RKO (cell line): Measurements from ENCODE around the gene PARP14.
"Not testable (repeated sequence)": the region's sequence is repeated elsewhere in the genome, so short reads cannot be mapped to it uniquely, and the experiment has no call there.

Source experiments
- DNase-seq: peaks from one replicate; pipeline ENCODE4 v3.0.0-alpha.2; 2016; ENCODE audit warnings: low spot score

Gene PARP14, protein sequence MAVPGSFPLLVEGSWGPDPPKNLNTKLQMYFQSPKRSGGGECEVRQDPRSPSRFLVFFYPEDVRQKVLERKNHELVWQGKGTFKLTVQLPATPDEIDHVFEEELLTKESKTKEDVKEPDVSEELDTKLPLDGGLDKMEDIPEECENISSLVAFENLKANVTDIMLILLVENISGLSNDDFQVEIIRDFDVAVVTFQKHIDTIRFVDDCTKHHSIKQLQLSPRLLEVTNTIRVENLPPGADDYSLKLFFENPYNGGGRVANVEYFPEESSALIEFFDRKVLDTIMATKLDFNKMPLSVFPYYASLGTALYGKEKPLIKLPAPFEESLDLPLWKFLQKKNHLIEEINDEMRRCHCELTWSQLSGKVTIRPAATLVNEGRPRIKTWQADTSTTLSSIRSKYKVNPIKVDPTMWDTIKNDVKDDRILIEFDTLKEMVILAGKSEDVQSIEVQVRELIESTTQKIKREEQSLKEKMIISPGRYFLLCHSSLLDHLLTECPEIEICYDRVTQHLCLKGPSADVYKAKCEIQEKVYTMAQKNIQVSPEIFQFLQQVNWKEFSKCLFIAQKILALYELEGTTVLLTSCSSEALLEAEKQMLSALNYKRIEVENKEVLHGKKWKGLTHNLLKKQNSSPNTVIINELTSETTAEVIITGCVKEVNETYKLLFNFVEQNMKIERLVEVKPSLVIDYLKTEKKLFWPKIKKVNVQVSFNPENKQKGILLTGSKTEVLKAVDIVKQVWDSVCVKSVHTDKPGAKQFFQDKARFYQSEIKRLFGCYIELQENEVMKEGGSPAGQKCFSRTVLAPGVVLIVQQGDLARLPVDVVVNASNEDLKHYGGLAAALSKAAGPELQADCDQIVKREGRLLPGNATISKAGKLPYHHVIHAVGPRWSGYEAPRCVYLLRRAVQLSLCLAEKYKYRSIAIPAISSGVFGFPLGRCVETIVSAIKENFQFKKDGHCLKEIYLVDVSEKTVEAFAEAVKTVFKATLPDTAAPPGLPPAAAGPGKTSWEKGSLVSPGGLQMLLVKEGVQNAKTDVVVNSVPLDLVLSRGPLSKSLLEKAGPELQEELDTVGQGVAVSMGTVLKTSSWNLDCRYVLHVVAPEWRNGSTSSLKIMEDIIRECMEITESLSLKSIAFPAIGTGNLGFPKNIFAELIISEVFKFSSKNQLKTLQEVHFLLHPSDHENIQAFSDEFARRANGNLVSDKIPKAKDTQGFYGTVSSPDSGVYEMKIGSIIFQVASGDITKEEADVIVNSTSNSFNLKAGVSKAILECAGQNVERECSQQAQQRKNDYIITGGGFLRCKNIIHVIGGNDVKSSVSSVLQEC (N-terminal part only)

DNA sequence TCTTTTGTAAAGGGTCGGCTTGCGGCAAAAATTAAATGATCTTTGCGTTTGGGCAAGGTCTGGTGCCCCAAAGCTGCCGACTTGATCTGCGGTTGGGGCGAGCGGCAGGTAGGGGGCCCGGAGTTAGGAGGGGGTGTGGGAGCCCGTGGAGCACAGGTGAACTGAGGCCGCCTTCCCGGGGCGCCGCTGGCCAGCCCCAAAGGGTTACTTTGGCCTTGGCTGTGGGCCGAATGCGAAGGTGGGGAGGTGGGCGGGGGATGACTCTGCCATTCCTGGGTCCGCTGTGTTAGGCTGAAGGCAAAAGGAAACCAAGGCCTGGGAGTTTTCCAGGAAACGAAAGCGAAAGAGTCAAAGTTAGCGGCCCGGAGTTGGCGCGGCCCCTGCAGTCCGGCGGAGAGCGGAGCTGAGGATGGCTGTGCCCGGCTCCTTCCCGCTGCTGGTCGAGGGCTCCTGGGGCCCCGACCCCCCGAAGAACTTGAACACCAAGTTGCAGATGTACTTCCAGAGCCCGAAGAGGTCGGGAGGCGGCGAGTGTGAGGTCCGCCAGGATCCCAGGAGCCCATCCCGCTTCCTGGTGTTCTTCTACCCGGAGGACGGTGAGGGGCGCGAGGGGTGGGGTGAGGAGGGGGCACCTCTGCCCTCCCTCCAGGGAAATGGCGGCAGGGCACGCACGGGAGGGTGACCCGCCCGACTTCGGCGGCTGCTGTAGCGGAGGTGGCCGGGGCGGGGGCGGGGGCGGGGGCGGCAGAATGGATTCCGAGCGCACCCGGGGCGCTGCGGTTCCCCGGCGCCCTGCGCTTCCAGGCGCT lies at the start of gene PARP14:
Gene PARP14 (plus strand): TSS at position 365 of the 809 bp plus-strand sequence. CDS start 45 bp downstream, at position 410.
- peak; percentile 81 for DNase-seq

GRCh38 chr3:122635789-122636188 lies 44.9 kb upstream of the PARP14 start:
- no peak for DNase-seq

- no peak for DNase-seq
These were observed 43.9 kb upstream of the PARP14 start for GRCh38 chr3:122636697-122637096.

- DNase-seq, result no peak
These were observed 40.1 kb upstream of the PARP14 start for GRCh38 chr3:122640437-122640999.

- DNase-seq, result no peak
These were observed 37.7 kb upstream of the PARP14 start for GRCh38 chr3:122642935-122643334.

DNA sequence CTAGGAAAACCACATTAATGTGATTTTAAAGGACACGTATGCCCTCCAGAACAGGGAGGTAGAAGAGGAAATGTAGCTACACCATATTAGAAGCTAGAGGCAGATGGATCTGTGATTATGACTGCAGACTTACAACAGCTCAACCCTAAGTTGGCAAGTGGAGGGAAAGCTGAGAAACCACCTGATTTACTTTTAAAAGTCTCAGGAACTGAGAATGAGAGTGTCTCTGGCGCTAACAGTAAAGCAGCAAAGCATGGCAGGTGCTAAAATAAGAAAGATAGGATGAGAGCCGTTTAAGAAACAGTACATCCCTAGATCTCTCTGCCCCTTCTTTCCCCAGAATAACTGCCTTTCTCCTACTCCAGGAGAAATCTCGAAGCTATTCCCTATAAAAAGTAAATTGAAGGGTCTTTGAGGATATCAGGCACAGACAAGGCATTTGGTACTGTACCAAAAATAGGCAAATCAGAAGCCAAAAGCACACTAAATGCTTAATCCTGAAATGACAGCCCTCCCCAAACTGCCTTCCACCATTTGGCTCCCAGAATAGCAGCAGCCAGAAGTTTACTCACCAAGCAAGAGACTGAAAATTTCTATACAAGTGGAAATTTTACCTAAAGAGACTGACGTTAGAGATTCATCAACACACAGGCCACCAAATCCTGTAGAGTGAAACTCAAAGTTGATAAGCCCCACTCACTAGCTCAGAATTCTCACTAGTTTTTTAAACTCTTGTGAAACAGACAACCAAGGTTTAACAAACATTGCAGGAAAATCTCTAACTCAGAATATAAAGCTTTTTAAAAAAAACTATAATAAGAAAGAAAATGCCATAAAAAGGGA lies 34.3 kb upstream of the PARP14 start:
- DNase-seq, result no peak

DNA sequence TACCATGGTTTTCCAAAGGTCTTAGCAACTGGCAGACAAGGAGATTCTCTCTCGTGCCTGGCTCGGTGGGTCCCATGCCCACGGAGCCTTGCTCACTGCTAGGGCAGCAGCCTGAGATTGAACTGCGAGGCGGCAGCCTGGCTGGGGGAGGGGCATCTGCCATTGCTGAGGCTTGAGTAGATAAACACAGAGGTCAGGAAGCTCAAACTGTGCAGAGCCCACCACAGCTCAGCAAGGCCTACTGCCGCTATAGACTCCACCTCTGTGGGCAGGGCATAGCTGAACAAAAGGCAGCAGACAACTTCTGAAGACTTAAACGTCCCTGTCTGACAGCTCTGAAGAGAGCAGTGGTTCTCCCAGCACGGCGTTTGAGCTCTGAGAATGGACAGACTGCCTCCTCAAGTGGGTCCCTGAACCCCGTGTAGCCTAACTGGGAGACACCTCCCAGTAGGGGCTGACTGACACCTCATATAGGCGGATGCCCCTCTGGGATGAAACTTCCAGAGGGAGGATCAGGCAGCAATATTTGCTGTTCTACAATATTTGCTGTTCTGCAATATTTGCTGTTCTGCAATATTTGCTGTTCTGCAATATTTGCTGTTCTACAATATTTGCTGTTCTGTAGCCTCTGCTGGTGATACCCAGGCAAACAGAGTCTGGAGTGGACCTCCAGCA lies 29.3 kb upstream of the PARP14 start:
- DNase-seq, result not testable (repeated sequence)

DNA sequence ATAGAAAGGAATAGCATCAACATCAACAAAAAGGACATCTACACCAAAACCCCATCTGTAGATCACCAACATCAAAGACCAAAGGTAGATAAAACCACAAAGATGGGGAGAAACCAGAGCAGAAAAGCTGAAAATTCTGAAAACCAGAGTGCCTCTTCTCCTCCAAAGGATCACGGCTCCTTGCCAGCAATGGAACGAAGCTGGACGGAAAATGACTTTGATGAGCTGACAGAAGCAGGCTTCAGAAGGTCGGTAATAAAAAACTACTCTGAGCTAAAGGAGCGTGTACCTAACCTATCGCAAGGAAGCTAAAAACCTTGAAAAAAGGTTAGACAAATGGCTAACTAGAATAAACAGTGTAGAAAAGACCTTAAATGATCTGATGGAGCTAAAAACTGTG lies 28.7 kb upstream of the PARP14 start:
- DNase-seq, result not testable (repeated sequence)

DNA sequence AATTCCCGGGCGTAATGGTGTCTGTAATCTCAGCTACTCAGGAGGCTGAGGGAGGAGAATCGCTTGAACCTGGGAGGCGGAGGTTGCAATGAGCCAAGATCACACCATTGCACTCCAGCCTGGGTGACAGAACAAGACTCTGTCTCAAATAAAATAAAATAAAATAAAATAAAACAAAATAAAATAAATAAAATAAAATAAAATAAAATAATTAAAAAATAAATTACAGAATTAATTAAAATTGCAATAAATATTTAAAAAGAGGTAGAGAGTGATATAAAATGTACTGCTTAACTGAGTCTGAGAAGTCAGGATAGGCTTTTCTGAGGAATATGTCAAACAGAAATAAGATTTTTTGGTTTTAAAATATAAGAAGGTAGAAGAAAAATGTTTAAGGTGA lies 22.3 kb upstream of the PARP14 start:
- DNase-seq, result not testable (repeated sequence)

DNA sequence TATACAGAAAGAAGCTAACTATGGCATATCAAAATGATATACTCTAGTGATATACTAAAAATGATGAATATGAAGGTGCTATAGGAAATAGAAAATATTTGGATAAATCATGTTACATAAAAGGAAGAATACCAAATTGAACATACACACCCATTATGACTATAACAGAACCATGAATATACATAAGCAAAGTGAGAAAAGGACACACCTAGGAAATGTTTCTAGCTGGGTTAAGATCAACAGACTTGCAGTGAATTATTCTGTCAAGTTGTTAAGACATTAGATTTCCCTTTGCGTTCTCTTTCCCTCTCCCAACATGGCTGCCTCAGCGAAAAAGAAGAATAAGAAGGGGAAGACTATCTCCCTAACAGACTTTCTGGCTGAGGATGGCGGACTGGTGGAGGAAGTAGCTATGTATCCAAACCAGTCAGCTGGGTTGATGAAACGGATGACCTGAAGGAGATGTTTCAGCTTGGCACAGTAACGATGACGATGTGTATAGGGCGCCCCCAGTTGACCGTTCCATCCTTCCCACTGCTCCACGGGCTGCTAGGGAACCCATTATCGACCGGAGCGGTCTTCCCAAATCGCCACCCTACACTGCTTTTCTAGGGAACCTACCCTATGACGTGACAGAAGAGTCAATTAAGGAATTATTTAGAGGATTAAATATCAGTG lies 20.2 kb upstream of the PARP14 start:
- DNase-seq, result no peak

DNA sequence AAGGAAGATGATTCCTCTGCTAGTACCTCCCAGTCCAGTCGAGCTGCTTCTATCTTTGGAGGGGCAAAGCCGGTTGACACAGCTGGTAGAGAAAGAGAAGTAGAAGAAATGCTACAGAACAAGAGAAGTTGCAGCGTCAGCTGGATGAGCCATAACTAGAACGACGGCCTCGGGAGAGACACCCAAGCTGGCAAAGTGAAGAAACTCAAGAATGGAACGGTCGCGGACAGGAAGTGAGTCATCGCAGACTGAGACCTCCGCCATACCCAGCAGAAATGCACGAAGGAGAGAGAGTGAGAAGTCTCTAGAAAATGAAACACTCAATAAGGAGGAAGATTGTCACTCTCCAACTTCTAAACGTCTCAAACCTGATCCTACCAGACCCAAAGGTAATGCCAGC lies 19.0 kb upstream of the PARP14 start:
- DNase-seq, result no peak

- DNase-seq, result no peak
These were observed 18.1 kb upstream of the PARP14 start for GRCh38 chr3:122662505-122662904.

DNA sequence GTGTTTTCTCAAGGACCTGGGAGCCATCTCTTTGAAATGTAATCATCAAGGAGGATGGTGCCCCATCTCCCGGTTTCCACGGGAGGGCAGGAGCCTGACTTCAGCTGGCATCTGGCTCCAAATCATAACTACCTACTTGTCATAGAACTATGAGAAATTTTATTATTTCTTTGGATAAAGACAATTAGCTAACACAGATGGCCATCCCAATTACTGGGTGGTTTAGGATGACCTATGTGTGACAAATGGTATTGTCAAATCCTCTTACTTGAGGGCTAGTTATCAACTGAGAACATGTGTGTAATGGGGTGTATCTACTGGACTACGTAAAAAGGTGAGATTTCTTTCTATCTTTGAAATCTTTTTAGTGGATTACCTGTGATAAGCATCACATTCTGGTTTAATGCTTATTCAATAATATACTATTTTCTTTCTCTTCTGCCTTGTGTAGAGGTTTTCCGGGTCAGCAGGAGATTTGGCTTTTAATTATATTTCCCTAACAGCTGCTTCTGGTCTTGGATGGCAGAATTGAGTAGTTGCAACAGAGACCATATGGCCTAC lies 15.3 kb upstream of the PARP14 start:
- DNase-seq, result no peak

GRCh38 chr3:122665881-122666280 lies 14.8 kb upstream of the PARP14 start:
- no peak for DNase-seq

- DNase-seq, result peak; percentile 40
These were observed 11.5 kb upstream of the PARP14 start for GRCh38 chr3:122668930-122669730.

DNA sequence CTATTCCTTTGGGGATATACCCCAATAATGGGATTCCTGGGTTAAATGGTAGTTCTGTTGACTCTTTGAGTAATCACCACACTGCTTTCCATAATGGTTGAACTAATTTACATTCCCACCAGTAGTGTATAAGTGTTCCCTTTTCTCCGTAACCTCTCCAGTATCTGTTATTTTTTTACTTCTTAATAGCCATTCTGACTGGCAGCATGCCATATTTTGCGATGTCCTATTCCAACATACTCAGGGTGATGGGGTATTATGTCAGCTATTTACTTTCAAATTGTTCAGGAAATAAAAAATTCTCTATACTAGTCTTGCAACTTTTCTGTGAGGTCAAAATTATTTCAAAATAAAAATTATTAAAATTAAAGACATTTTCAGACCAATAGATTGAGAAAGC lies 9.1 kb upstream of the PARP14 start:
- DNase-seq, result no peak

DNA sequence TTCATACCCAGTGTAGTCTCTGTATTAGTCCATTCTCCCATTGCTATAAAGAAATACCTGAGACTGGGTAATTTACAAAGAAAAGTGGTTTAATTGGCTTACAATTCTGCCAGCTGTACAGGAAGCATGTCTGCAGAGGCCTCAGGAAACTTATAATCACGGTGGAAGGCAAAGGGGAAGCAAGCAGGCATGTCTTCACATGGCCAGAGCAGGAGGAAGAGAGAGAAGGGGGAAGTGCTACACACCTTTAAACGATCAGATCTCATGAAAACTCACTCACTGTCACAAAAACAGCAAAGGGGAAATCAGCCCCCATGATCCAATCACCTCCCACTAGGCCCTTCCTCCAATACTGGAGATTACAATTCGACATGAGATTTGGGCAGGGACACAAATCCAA lies 6.3 kb upstream of the PARP14 start:
- DNase-seq, result no peak

- DNase-seq, result no peak
These were observed 3.9 kb upstream of the PARP14 start for GRCh38 chr3:122676759-122677158.
